IMR-90 (cell line): ENCODE data around the gene THADA. TPM values are rescaled to one million over a fixed set of nuclear protein-coding genes. Genes with fewer than 3 reads are reported as not detected.
"Not testable (repeated sequence)": the region's sequence is repeated elsewhere in the genome, so short reads cannot be mapped to it uniquely, and the experiment has no call there.

ENCODE experiments used
- ATAC-seq: fragments of 200-7000 bp; cut with Tn5 transposase; 2 replicates; pipeline ENCODE4 v1.9.1; 2020; ENCODE audit warnings: low read depth, mild to moderate bottlenecking, moderate library complexity
- BruUV-seq: library from RNA; stranded (reverse); fragments of 400-500 nt; replicated peaks from 2 replicates; lab custom pipeline; 2021; lab: Mats Ljungman, UMichigan
- CTCF ChIA-PET: fragments of 300-600 bp; formaldehyde crosslinking; extraction: SDS; loops from one replicate; lab custom pipeline; 2021; ENCODE audit warnings: antibody characterized with exemption; lab: Yijun Ruan, JAX
- POLR2A ChIA-PET: fragments of 300-600 bp; sonication (Branson Sonifier 250); formaldehyde crosslinking; loops from one replicate; lab custom pipeline; 2022; ENCODE audit warnings: antibody characterized with exemption; ENCODE audit not compliant: unreplicated experiment; lab: Charles Lee
- DNase-seq: peaks from one replicate; pipeline ENCODE4 v3.0.0; 2013
- H2AFZ ChIP-seq: replicated peaks from 2 replicates; pipeline ENCODE3; 2013; ENCODE audit warnings: low read length, mild to moderate bottlenecking; ENCODE audit not compliant: poor library complexity
- H2AK5ac ChIP-seq: 2 replicates; pipeline ENCODE4 v1.6.1; 2013; ENCODE audit warnings: low read depth, low read length, inconsistent platforms
- H2AK9ac ChIP-seq: replicated peaks from 2 replicates; pipeline ENCODE3; 2013; ENCODE audit warnings: mild to moderate bottlenecking, low read depth, low read length, moderate library complexity; ENCODE audit not compliant: poor library complexity
- H2BK120ac ChIP-seq: 2 replicates; pipeline ENCODE4 v1.6.1; 2013; ENCODE audit warnings: low read depth, low read length, inconsistent platforms
- H2BK15ac ChIP-seq: 3 replicates; pipeline ENCODE4 v1.6.1; 2013; ENCODE audit warnings: low read depth, low read length, inconsistent platforms
- H2BK20ac ChIP-seq: 2 replicates; pipeline ENCODE4 v1.6.1; 2013; ENCODE audit warnings: low read depth, mild to moderate bottlenecking, inconsistent platforms, low read length, moderate library complexity
- H2BK5ac ChIP-seq: 2 replicates; pipeline ENCODE4 v1.6.1; 2013; ENCODE audit warnings: mild to moderate bottlenecking, low read depth, low read length, inconsistent platforms; ENCODE audit not compliant: poor library complexity, severe bottlenecking
- H3K14ac ChIP-seq: replicated peaks from 2 replicates; pipeline ENCODE4 v1.6.1; 2013; ENCODE audit warnings: low read depth, low read length, inconsistent platforms
- H3K18ac ChIP-seq: 2 replicates; pipeline ENCODE4 v1.6.1; 2013; ENCODE audit warnings: low read depth, low read length, control low read depth
- H3K23ac ChIP-seq: 2 replicates; pipeline ENCODE4 v1.6.1; 2013; ENCODE audit warnings: low read depth, low read length, inconsistent platforms
- H3K27ac ChIP-seq: 2 replicates; pipeline ENCODE4 v1.5.1; 2013; ENCODE audit warnings: mild to moderate bottlenecking, control low read depth, low read length; ENCODE audit not compliant: insufficient read depth
- H3K27me3 ChIP-seq: 2 replicates; pipeline ENCODE4 v1.6.1; 2013; ENCODE audit warnings: low read length; ENCODE audit not compliant: control insufficient read depth, insufficient read depth
- H3K36me3 ChIP-seq: 2 replicates; pipeline ENCODE4 v1.6.1; 2013; ENCODE audit warnings: low read length, mixed read lengths; ENCODE audit not compliant: control insufficient read depth, insufficient read depth
- H3K4ac ChIP-seq: 2 replicates; pipeline ENCODE4 v1.6.1; 2013; ENCODE audit warnings: low read depth, low read length, inconsistent platforms
- H3K4me1 ChIP-seq: 2 replicates; pipeline ENCODE4 v1.6.1; 2013; ENCODE audit warnings: low read length, mixed read lengths; ENCODE audit not compliant: control insufficient read depth, insufficient read depth
- H3K4me2 ChIP-seq: 2 replicates; pipeline ENCODE4 v1.6.1; 2013; ENCODE audit warnings: low read depth, mild to moderate bottlenecking, control low read depth, low read length, moderate library complexity
- H3K4me3 ChIP-seq: 2 replicates; pipeline ENCODE4 v1.5.1; 2013; ENCODE audit warnings: low read depth, mild to moderate bottlenecking, control low read depth, low read length, moderate library complexity; ENCODE audit not compliant: insufficient read depth
- H3K56ac ChIP-seq: 2 replicates; pipeline ENCODE4 v1.6.1; 2013; ENCODE audit warnings: low read length, inconsistent platforms; ENCODE audit not compliant: insufficient read depth; ENCODE audit errors: extremely low read depth
- H3K79me1 ChIP-seq, 2 experiments: 2 replicates each; pipeline ENCODE4 v1.6.1; 2013; ENCODE audit warnings: low read length in 2 of 2, inconsistent platforms in 1 of 2, low read depth in 1 of 2
- H3K9ac ChIP-seq: 2 replicates; pipeline ENCODE4 v1.6.1; 2013; ENCODE audit warnings: low read depth, low read length, control low read depth
- H3K9me1 ChIP-seq: 2 replicates; pipeline ENCODE4 v1.6.1; 2013; ENCODE audit warnings: low read length, inconsistent platforms; ENCODE audit not compliant: insufficient read depth
- H3K9me3 ChIP-seq: 2 replicates; pipeline ENCODE4 v1.6.1; 2013; ENCODE audit warnings: low read length; ENCODE audit not compliant: control insufficient read depth, insufficient read depth
- H4K20me1 ChIP-seq: 2 replicates; pipeline ENCODE4 v1.6.1; 2013; ENCODE audit warnings: low read length, inconsistent platforms; ENCODE audit not compliant: insufficient read depth
- H4K5ac ChIP-seq: 2 replicates; pipeline ENCODE4 v1.6.1; 2013; ENCODE audit warnings: mild to moderate bottlenecking, low read depth, low read length, control low read depth
- H4K8ac ChIP-seq, 2 experiments: 2 replicates each; pipeline ENCODE4 v1.6.1; 2013; ENCODE audit warnings: low read depth in 2 of 2, low read length in 2 of 2, control low read depth in 1 of 2, inconsistent platforms in 1 of 2
- H4K91ac ChIP-seq: 2 replicates; pipeline ENCODE4 v1.6.1; 2013; ENCODE audit warnings: low read depth, low read length, inconsistent platforms; ENCODE audit not compliant: insufficient read depth
- WGBS, 2 experiments: methylation state at CpG; one replicate each; pipeline versions ENCODE4 v1.1.5 to v1.1.7; 2013; ENCODE audit warnings: missing lambda C conversion rate in 2 of 2; ENCODE audit not compliant: insufficient read length in 1 of 2; ENCODE audit errors: extremely low coverage in 2 of 2; 5-methylcytosine and 5-hydroxymethylcytosine counted together
- dilution Hi-C: fragments of 300-500 bp; cut with HindIII; formaldehyde crosslinking; loops from one replicate; pipeline ENCODE4 v1.14.3; 2018; ENCODE audit warnings: low sequenced_read_pairs; ENCODE audit not compliant: unreplicated experiment
- in situ Hi-C: fragments of 300-500 bp; cut with MboI; formaldehyde crosslinking; loops from 3 replicates; pipeline ENCODE4 v1.14.3; 2019; ENCODE audit warnings: low sequenced_read_pairs, inconsistent platforms, mixed read lengths
- intact Hi-C: fragments of 100-400 bp; cut with micrococcal nuclease; formaldehyde crosslinking; loops from 2 replicates; pipeline ENCODE4 v1.10.0; 2022
- polyA plus RNA-seq, 3 experiments: library from polyadenylated mRNA; depleted of rRNA; stranded (reverse); fragments of >200 nt; gene quantifications; 2 replicates each; pipeline ENCODE4 v1.2.3, GENCODE V29; 2012; ENCODE audit warnings: low replicate concordance in 1 of 3
- total RNA-seq: library from RNA; depleted of rRNA; stranded (reverse); fragments of >200 nt; gene quantifications from 2 replicates; pipeline ENCODE4 v1.2.3, GENCODE V29; 2012

The THADA gene
- total and polyA plus RNA-seq, 2 of the 4 experiments (the other 2 are of a cell fraction), result 10.5 to 21.3 TPM

DNA sequence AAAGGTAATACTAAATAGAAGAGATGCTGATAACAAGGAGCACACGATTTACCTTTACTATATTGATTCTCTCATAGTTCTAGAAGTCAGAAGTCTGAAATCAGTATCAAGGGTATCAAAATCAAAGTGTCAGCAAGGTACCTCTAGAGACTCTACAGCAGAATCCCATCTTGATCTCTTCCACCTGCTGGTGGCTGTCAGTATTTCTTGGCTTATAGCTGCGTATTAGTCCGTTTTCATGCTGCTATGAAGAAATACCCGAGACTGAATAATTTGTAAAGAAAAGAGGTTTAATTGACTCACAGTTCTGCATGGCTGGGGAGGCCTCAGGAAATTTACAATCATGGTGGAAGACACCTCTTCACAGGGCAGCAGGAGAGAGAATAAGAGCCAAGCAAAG is 149.1 kb downstream of the THADA start:
- no CpG with 5 or more reads among the region's 4 CpGs for WGBS, 2 experiments
- H3K27me3 ChIP-seq, POLR2A ChIA-PET, H2BK120ac ChIP-seq, H3K4me1 ChIP-seq, H2BK20ac ChIP-seq, H3K4me2 ChIP-seq, H4K91ac ChIP-seq, H4K5ac ChIP-seq, dilution Hi-C loops, H3K23ac ChIP-seq, H2AK9ac ChIP-seq, H2BK5ac ChIP-seq, ATAC-seq, H2AFZ ChIP-seq, H3K79me1 ChIP-seq, H2BK15ac ChIP-seq, DNase-seq, H3K9me3 ChIP-seq, H3K27ac ChIP-seq, H3K9ac ChIP-seq, H3K4ac ChIP-seq, H2AK5ac ChIP-seq, H4K8ac ChIP-seq, intact Hi-C loops, H3K56ac ChIP-seq, H3K36me3 ChIP-seq, H3K14ac ChIP-seq, H3K9me1 ChIP-seq, in situ Hi-C loops, H3K18ac ChIP-seq, BruUV-seq, CTCF ChIA-PET, H4K20me1 ChIP-seq, H3K4me3 ChIP-seq: not testable (repeated sequence)
